NT2/D1 (cell line): ENCODE measurements around the gene PCDHGB6.
"Not testable (repeated sequence)": the region's sequence is repeated elsewhere in the genome, so short reads cannot be mapped to it uniquely, and the experiment has no call there.

Experiments used
- DNase-seq: peaks from one replicate; pipeline ENCODE4 v3.0.0-alpha.2; 2011; ENCODE audit warnings: low read depth, low spot score
- H3K27me3 ChIP-seq: 2 replicates; pipeline ENCODE4 v1.6.0; 2011; ENCODE audit warnings: mild to moderate bottlenecking; ENCODE audit not compliant: insufficient read length, insufficient read depth
- H3K36me3 ChIP-seq: 2 replicates; pipeline ENCODE4 v1.6.1; 2011; ENCODE audit warnings: mild to moderate bottlenecking, low read length, mixed read lengths; ENCODE audit not compliant: insufficient read depth, insufficient read length
- H3K4me1 ChIP-seq: 2 replicates; pipeline ENCODE4 v1.5.1; 2011; ENCODE audit not compliant: insufficient read depth, insufficient read length
- H3K4me3 ChIP-seq: 2 replicates; pipeline ENCODE4 v1.5.1; 2011; ENCODE audit warnings: low read depth; ENCODE audit not compliant: insufficient read length
- H3K9ac ChIP-seq: 2 replicates; pipeline ENCODE4 v1.6.0; 2011; ENCODE audit warnings: low read depth; ENCODE audit not compliant: insufficient read length
- H3K9me3 ChIP-seq: 2 replicates; pipeline ENCODE4 v1.5.1; 2011; ENCODE audit warnings: mild to moderate bottlenecking, low read length; ENCODE audit not compliant: insufficient read depth
- SUZ12 ChIP-seq: IDR thresholded peaks from 2 replicates; pipeline ENCODE4 v1.6.1; 2011; ENCODE audit not compliant: insufficient read length, insufficient read depth; ENCODE audit errors: extremely low read depth
- YY1 ChIP-seq: IDR thresholded peaks from 2 replicates; pipeline ENCODE4 v1.6.1; 2011; ENCODE audit not compliant: insufficient read length, insufficient read depth
- ZNF274 ChIP-seq: IDR thresholded peaks from 2 replicates; pipeline ENCODE4 v1.6.1; 2011; ENCODE audit warnings: mild to moderate bottlenecking, low read depth, low read length

Gene PCDHGB6

GRCh38 chr5:141383345-141383744, 24.5 kb upstream of the PCDHGB6 start:
- H3K36me3 ChIP-seq: no peaks in the 10 kb centered on the region
- H3K4me1 ChIP-seq: no peaks in the 10 kb centered on the region
- H3K27me3 ChIP-seq: no peaks in the 10 kb centered on the region
- DNase-seq: no peak
- no peak for TF ChIP-seq YY1
- TF ChIP-seq ZNF274: no peak
- TF ChIP-seq SUZ12: no peak
- H3K9ac ChIP-seq: no peak overlapping the region
- no peak overlapping the region for H3K4me3 ChIP-seq
- no peaks in the 10 kb centered on the region; the same call in 1 of the 2 replicates for H3K9me3 ChIP-seq

- no peaks in the 10 kb centered on the region; the same call in 1 of the 2 replicates for H3K9me3 ChIP-seq
- TF ChIP-seq YY1 (no peak), ZNF274 (no peak), SUZ12 (no peak)
- no peak for DNase-seq
- H3K27me3 ChIP-seq: no peaks in the 10 kb centered on the region
- no peak overlapping the region for H3K4me3 ChIP-seq
- no peaks in the 10 kb centered on the region for H3K36me3 ChIP-seq
- H3K9ac ChIP-seq: no peak overlapping the region
- H3K4me1 ChIP-seq: no peaks in the 10 kb centered on the region
Measured at GRCh38 chr5:141384471-141385267, 23.2 kb upstream of the PCDHGB6 start.

GRCh38 chr5:141387557-141388311, 20.1 kb upstream of the PCDHGB6 start, which contains the start of gene PCDHGB4:
Gene PCDHGB4 (plus strand): TSS chr5:141387698. CDS start chr5:141387885, 187 bp downstream.
- H3K9me3 ChIP-seq, H3K9ac ChIP-seq, H3K4me3 ChIP-seq, H3K36me3 ChIP-seq, H3K27me3 ChIP-seq, DNase-seq, H3K4me1 ChIP-seq: not testable (repeated sequence)

- TF ChIP-seq YY1: no peak
- TF ChIP-seq SUZ12: no peak
- TF ChIP-seq ZNF274: no peak
- Histone ChIP-seq H3K27me3 (no peaks in the 10 kb centered on the region), H3K4me1 (no peaks in the 10 kb centered on the region), H3K9ac (no peak overlapping the region), H3K4me3 (no peak overlapping the region), H3K36me3 (no peaks in the 10 kb centered on the region), H3K9me3 (peaks cover 10% of the 10 kb centered on the region; the same call in 1 of the 2 replicates)
- DNase-seq: no peak
Measured at GRCh38 chr5:141388661-141389060, 19.2 kb upstream of the PCDHGB6 start.

- H3K27me3 ChIP-seq: no peaks in the 10 kb centered on the region
- no peak for DNase-seq
- H3K4me1 ChIP-seq: no peaks in the 10 kb centered on the region
- H3K4me3 ChIP-seq: no peak overlapping the region
- TF ChIP-seq ZNF274 (no peak), SUZ12 (no peak), YY1 (no peak)
- no peaks in the 10 kb centered on the region for H3K36me3 ChIP-seq
- H3K9ac ChIP-seq: no peak overlapping the region
- H3K9me3 ChIP-seq: peaks cover 14% of the 10 kb centered on the region; the same call in 1 of the 2 replicates
Measured at GRCh38 chr5:141389153-141390042, 18.4 kb upstream of the PCDHGB6 start.

GRCh38 chr5:141392429-141393198, 15.2 kb upstream of the PCDHGB6 start, which contains the start of gene PCDHGA8:
Gene PCDHGA8 (plus strand): TSS chr5:141392633. CDS start chr5:141392814, 181 bp downstream.
- Histone ChIP-seq H3K4me1 (no peaks in the 10 kb centered on the region), H3K9me3 (peaks cover 14% of the 10 kb centered on the region; the same call in 1 of the 2 replicates), H3K4me3 (no peak within 1 kb of the TSS), H3K27me3 (no peaks in the 10 kb centered on the region), H3K9ac (no peak within 1 kb of the TSS), H3K36me3 (no peaks in the 10 kb centered on the region)
- no peak for DNase-seq
- TF ChIP-seq YY1 (no peak), ZNF274 (no peak), SUZ12 (no peak)
